HG02884 (cell line): ENCODE measurements around the gene MRPL19.

Source experiments
- ATAC-seq: cut with Tn5 transposase; IDR thresholded peaks from one replicate; pipeline ENCODE4 v1.9.1; 2021; ENCODE audit warnings: mild to moderate bottlenecking, moderate library complexity; ENCODE audit not compliant: unreplicated experiment

Gene MRPL19

GRCh38 chr2:75614162-75614651 is 32.4 kb upstream of the MRPL19 start:
- no peak for ATAC-seq

GRCh38 chr2:75616406-75616805 is 30.2 kb upstream of the MRPL19 start:
- ATAC-seq, result no peak

GRCh38 chr2:75616933-75617332 is 29.6 kb upstream of the MRPL19 start:
- ATAC-seq, result no peak

- ATAC-seq, result no peak
Measured at GRCh38 chr2:75619956-75620740, 26.4 kb upstream of the MRPL19 start.

- no peak for ATAC-seq
Measured at GRCh38 chr2:75621228-75621627, 25.4 kb upstream of the MRPL19 start.

- no peak for ATAC-seq
Measured at GRCh38 chr2:75622500-75622899, 24.1 kb upstream of the MRPL19 start.

GRCh38 chr2:75622929-75623328 is 23.7 kb upstream of the MRPL19 start:
- no peak for ATAC-seq

GRCh38 chr2:75627902-75628504 is 18.6 kb upstream of the MRPL19 start:
- peak; percentile 87 for ATAC-seq

- ATAC-seq, result no peak
Measured at GRCh38 chr2:75632091-75632701, 14.4 kb upstream of the MRPL19 start.

- no peak for ATAC-seq
Measured at GRCh38 chr2:75632813-75633212, 13.8 kb upstream of the MRPL19 start.

GRCh38 chr2:75633620-75634019 is 13.0 kb upstream of the MRPL19 start:
- no peak for ATAC-seq

- no peak for ATAC-seq
Measured at GRCh38 chr2:75634945-75635344, 11.6 kb upstream of the MRPL19 start.

- ATAC-seq, result no peak
Measured at GRCh38 chr2:75637568-75637967, 9.0 kb upstream of the MRPL19 start.

- peak; percentile 99 for ATAC-seq
Measured at GRCh38 chr2:75640621-75641121, 5.9 kb upstream of the MRPL19 start.

GRCh38 chr2:75641587-75641986 is 5.0 kb upstream of the MRPL19 start:
- ATAC-seq, result no peak

- ATAC-seq, result no peak
Measured at GRCh38 chr2:75643980-75644379, 2.6 kb upstream of the MRPL19 start.

GRCh38 chr2:75645643-75646042 is 940 bp upstream of the MRPL19 start:
- no peak for ATAC-seq

- peak; percentile 3 for ATAC-seq
Measured at GRCh38 chr2:75646090-75646582, 447 bp upstream of the MRPL19 start.

GRCh38 chr2:75647771-75648170 is 1.2 kb downstream of the MRPL19 start:
- ATAC-seq, result no peak

GRCh38 chr2:75654012-75654411 is 7.4 kb downstream of the MRPL19 start:
- ATAC-seq, result no peak

- ATAC-seq, result no peak
Measured at GRCh38 chr2:75655861-75656260, 9.3 kb downstream of the MRPL19 start.

- ATAC-seq, result no peak
Measured at GRCh38 chr2:75656563-75656962, 10.0 kb downstream of the MRPL19 start.
